Left kidney (tissue), 2 donors: Measurements from ENCODE around the gene PAX8. TPM values are rescaled to one million over a fixed set of nuclear protein-coding genes. Genes with fewer than 3 reads are reported as not detected.
"Not testable (repeated sequence)": the region's sequence is repeated elsewhere in the genome, so short reads cannot be mapped to it uniquely, and the experiment has no call there.

Source experiments
- DNase-seq: peaks from one replicate; pipeline ENCODE4 v3.0.0-alpha.2; 2013
- polyA plus RNA-seq: library from polyadenylated mRNA; unstranded; fragments of 120-200 nt; gene quantifications from one replicate; pipeline ENCODE4 v1.2.1, GENCODE V29; 2013; ENCODE audit not compliant: insufficient read length

PAX8 gene
- polyA plus RNA-seq, 1 donor: 474 TPM

GRCh38 chr2:113297590-113297989 lies 18.9 kb upstream of the PAX8 start:
- not testable (repeated sequence) for DNase-seq

GRCh38 chr2:113291191-113291590 lies 12.5 kb upstream of the PAX8 start:
- DNase-seq: no peak

DNA sequence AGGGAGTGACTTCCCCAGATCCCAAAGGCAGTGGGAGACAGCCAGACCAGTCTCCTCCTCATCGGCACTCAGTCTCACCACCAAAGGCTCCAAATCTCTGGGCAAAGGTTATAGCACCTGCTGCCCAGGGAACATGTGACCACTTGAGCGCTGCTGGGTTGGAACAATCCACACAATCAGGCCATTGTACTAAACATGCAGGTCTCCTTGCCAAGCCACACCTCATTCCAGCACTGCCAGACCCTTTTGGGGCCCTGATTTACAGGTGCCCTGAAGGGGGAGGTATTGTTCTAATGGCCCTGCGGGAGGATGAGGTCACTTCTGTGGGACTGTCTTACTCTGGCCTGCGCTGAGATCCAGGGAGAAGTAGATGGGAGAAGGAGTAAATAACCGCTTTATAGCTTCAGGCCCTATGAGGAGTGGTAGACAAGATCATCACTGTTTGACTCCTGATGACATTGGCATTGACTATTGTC lies 10.0 kb upstream of the PAX8 start:
- DNase-seq: not testable (repeated sequence)

GRCh38 chr2:113288117-113288673 lies 9.5 kb upstream of the PAX8 start:
- not testable (repeated sequence) for DNase-seq

DNA sequence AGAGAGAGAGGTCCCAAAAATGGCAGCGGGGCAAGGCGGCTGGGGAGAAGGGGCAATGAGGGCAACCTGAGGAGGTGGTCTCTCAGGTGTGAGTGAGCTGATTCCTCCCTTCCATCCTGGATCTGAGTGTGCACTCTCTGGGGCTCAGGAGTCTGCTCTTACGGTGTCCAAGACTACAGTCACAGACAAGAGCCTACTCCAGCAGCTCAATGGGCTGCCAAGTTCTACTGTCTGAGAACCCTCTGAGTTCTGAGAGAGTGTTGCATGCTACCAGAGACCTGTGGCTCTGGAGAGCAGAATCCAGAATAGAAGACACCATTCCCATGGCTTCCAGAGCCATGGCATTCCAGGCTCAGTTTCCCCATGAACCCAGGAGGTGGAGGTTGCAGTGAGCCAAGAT lies 7.1 kb upstream of the PAX8 start:
- no peak for DNase-seq

GRCh38 chr2:113284999-113285398 lies 6.3 kb upstream of the PAX8 start:
- DNase-seq: not testable (repeated sequence)

DNA sequence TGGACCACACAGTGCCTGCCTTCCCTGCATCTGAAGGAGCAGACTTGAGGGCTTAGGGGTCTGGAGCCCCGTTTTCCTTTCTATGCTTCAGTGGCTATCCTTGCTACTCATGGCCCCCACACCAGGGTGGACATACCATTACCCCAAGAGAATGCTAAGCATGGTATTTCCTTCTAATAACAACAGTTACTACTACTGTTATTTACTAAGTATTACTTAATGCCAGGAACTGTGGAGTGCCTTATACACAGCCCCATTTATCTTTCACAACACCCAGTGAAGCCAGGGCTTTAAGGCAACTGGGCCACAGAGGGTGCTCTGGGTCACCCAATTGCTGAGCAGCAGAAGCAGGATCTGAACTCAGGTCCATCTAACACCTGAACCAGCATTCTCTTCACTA lies 5.8 kb upstream of the PAX8 start:
- DNase-seq: no peak

DNA sequence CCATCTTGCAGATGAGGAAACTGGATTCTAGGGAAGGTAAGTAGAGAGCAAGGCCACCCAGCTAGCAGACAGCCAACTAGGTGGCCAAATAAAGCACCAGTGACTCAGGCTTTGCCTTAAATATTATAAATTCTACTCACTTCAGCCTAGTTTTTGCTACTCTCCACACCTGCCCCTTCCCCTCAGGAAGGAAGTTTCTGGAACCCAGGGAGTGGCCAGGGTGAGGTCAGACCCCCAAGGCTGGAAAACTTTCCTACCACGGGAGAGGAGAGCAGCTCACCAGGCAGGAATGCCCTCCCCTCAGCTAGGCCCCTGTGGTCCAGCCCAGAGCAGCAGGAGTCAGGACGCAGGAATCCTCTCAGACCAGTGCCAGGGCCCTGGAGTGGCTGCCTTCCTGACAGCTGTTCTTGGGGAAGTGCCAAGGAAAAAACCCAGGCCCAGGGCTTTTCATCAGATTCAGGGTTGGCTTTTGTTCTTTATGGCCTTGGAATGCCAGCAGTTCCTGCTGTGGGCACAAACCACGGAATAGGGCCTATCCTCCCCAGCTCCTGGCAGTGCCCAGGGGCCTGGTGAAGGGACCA lies 5.1 kb upstream of the PAX8 start:
- DNase-seq: no peak

DNA sequence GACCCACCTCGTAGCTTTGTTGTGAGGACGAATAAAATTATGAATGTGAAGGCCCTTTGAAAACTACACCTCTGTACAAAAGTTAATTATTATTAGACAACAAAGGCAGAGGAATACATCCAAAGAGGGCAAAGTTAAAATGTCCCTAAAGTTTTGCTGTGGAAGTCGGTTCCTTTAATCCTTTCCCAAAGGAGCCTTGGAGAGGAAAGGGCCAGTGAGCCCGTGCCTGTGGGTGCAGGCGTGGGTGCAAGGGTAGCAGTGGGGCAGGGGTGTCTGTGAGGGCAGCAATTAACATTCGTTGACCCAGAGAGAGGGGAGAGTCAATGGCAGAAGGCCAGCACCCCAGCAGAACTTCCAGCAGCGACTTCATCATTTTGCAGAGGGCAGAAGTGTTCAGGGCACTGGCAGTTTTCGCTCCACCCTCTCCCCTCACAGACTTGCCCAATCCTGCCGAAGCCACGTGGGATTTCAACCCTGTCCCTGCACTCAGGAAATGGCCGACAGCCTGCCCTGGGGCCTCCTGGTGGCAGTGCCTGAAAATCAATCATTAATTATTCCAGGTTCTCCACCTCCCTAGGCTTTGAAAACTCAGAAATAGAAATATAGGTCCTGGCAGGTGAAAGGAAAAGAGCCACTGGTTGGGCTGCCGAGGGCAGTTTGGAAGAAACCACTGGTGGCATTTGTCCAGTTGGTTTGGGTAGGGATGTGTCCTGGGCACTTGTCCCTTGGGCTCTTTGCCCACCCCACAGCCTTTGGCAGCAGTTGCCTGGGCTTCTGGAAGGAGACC lies 4.2 kb upstream of the PAX8 start:
- peak; percentile 75 for DNase-seq

DNA sequence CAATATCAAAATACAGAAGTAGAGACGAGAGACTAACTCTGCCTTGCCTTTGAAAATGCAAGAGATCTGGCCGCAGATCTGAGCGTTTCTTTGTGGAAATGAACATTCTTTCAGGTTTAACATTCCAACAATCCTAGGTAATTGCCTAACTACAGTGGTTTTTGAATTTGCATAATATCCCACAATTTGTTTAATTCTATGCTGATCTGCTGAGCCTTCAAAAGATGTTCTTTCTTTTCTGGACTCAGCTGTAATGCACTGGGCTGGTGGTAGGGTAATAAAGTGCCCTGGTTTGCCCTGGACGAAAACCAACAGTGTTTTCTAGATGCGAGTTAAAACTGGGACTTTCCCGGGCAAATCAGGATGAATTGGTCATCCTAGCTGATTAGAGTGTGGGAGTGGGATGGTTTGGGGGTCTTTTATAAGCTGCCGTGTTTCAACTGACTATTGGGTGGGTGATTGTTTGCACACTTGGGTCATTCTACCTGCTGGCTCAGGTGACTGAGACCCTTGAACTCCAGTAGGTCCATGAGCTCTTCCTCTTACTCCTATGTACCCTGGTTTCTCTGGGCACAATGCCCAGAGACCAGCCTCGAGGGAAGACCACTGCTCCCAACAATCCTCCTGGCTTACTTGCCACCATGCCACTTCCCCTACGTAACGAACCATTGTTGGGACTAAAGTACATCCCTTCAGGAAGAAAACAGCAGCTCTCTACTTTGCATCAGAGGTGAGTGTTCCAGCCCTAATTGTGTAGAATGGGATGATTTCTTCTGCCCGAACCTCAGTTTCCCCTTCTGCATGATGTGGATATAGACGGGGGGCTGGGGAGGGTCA lies 3.4 kb upstream of the PAX8 start:
- DNase-seq: no peak

GRCh38 chr2:113278073-113278741 lies 514 bp downstream of the PAX8 start:
- no peak for DNase-seq

- no peak for DNase-seq
Observed at GRCh38 chr2:113277474-113278072, 1.1 kb downstream of the PAX8 start.

- DNase-seq: no peak
Observed at GRCh38 chr2:113276761-113277425, 1.8 kb downstream of the PAX8 start.

DNA sequence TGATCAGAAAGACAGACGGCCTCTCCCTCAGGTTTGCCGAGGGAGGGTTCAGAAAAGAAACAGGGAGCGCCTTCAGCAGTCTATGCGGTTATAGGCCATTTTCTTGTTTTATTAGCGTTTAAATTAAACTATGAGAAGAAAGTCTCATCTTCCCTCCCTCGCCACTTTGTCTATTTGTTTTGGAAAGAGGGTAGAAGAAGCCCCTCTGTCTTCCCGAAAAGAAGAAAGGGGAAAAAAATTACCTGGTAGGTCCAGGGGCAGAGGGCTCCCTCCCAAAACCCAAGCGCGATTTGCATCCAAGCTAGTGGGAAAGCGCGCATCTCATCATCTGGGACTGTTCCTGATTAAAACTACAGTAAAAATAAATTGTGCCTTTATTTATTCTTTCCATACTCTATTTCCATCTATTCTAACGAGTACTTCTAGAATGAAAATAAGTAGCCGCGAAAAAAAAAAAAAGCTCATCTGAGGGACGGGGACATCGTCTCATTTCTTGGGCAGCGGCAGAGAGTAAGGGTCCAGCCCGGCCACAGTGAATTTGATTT lies 2.4 kb downstream of the PAX8 start:
- no peak for DNase-seq

DNA sequence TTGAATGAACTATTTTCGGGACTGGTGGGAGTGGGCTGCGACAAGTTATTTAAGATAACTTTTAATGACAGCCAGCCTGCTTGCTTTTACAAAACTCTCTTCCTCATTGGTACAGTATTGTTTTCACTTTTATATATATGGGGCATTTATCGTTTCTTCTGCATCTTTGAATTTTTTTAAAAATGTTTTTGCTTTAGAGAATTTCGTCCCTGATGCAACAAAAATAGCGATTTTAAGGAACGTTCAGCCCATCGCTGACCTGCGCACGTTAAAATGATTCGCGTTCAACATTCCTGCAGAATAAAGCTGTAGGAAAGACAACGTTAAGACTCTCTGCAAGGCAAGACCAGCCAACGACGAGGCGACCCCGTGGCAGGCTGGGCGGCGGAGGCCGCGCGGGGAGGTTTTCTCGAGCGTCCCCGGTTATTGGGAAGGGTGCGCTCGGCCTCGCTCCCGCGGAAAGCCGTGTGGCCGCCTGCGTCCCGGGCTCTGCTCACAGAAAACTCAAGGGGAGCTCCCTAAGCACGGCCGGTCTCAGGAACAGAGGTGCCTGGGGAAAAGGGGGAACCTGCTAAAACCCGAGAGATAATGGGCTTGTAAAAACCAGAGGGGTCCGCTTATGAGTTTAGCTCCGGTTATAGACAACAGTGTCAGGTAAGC lies 3.0 kb downstream of the PAX8 start:
- DNase-seq: no peak

- no peak for DNase-seq
Observed at GRCh38 chr2:113274432-113274831, 4.3 kb downstream of the PAX8 start.

DNA sequence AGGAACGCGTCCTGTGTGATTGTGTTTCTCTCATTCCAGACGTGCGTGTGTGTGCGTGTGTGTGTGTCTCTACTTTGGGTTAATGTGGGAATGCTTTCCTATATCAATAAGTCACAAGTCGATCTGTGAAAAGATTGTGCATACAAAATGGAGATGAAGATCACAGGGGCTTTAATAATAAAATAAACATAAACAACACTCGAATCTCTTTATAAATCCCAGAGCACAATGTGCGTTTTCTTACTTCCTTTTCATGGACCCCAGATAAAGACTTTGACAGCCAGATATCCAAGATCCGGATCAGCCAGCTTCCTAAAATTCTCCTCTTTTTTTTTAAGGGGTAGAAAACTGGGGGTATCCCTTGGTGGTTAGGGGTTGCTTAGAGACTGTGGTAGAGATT lies 4.7 kb downstream of the PAX8 start:
- no peak for DNase-seq

GRCh38 chr2:113273027-113273551 lies 5.6 kb downstream of the PAX8 start:
- DNase-seq: no peak

- no peak for DNase-seq
Observed at GRCh38 chr2:113272477-113272876, 6.2 kb downstream of the PAX8 start.
